IPS-18a (cell line): ENCODE results near the gene AMOT.

Source experiments
- H3K27ac ChIP-seq: one replicate; pipeline ENCODE4 v1.5.1; 2013; ENCODE audit warnings: low read length
- H3K27me3 ChIP-seq: one replicate; pipeline ENCODE4 v1.6.1; 2013; ENCODE audit warnings: mild to moderate bottlenecking, low read length; ENCODE audit not compliant: control insufficient read depth, insufficient read depth
- H3K36me3 ChIP-seq: one replicate; pipeline ENCODE4 v1.6.1; 2013; ENCODE audit warnings: low read depth, low read length; ENCODE audit not compliant: control insufficient read depth
- H3K4me1 ChIP-seq: one replicate; pipeline ENCODE4 v1.6.1; 2013; ENCODE audit warnings: low read depth, low read length; ENCODE audit not compliant: control insufficient read depth
- H3K4me3 ChIP-seq: one replicate; pipeline ENCODE4 v1.5.1; 2013; ENCODE audit warnings: low read length
- H3K9ac ChIP-seq: one replicate; pipeline ENCODE4 v1.6.1; 2013; ENCODE audit warnings: mild to moderate bottlenecking, low read length, moderate library complexity
- H3K9me3 ChIP-seq: one replicate; pipeline ENCODE4 v1.6.1; 2013; ENCODE audit warnings: low read depth, low read length; ENCODE audit not compliant: control insufficient read depth

Gene AMOT

GRCh38 chrX:112789931-112790330 is 50.7 kb downstream of the AMOT start:
- Histone ChIP-seq H3K27ac (no peak overlapping the region), H3K4me3 (no peak overlapping the region), H3K9ac (no peak overlapping the region), H3K36me3 (no peaks in the 10 kb centered on the region), H3K9me3 (no peaks in the 10 kb centered on the region), H3K4me1 (no peaks in the 10 kb centered on the region), H3K27me3 (no peaks in the 10 kb centered on the region)

- H3K27ac ChIP-seq, result no peak overlapping the region
- no peaks in the 10 kb centered on the region for H3K36me3 ChIP-seq
Measured at GRCh38 chrX:112786076-112786475, 54.6 kb downstream of the AMOT start.

GRCh38 chrX:112785344-112785743 is 55.3 kb downstream of the AMOT start:
- H3K9ac ChIP-seq, result no peak overlapping the region
- no peaks in the 10 kb centered on the region for H3K9me3 ChIP-seq
- H3K27me3 ChIP-seq, result no peaks in the 10 kb centered on the region
- H3K27ac ChIP-seq, result no peak overlapping the region
- peaks cover 3% of the 10 kb centered on the region for H3K4me1 ChIP-seq
- no peak overlapping the region for H3K4me3 ChIP-seq
- H3K36me3 ChIP-seq, result no peaks in the 10 kb centered on the region

More at GRCh38 chrX:112786076-112786475, 54.6 kb downstream of the AMOT start:
- Histone ChIP-seq H3K4me3 (no peak overlapping the region), H3K9me3 (no peaks in the 10 kb centered on the region), H3K27me3 (no peaks in the 10 kb centered on the region), H3K4me1 (peaks cover 3% of the 10 kb centered on the region), H3K9ac (no peak overlapping the region)

- no peak overlapping the region for H3K4me3 ChIP-seq
- no peaks in the 10 kb centered on the region for H3K36me3 ChIP-seq
- H3K4me1 ChIP-seq, result peaks cover 3% of the 10 kb centered on the region
- no peak overlapping the region for H3K27ac ChIP-seq
- no peaks in the 10 kb centered on the region for H3K9me3 ChIP-seq
- no peak overlapping the region for H3K9ac ChIP-seq
- no peaks in the 10 kb centered on the region for H3K27me3 ChIP-seq
Measured at GRCh38 chrX:112784692-112785091, 55.9 kb downstream of the AMOT start.

- no peaks in the 10 kb centered on the region for H3K27me3 ChIP-seq
- no peaks in the 10 kb centered on the region for H3K36me3 ChIP-seq
- H3K9me3 ChIP-seq, result no peaks in the 10 kb centered on the region
- no peak overlapping the region for H3K4me3 ChIP-seq
- no peak overlapping the region for H3K27ac ChIP-seq
- no peak overlapping the region for H3K9ac ChIP-seq
- peaks cover 3% of the 10 kb centered on the region for H3K4me1 ChIP-seq
Measured at GRCh38 chrX:112779139-112779538, 61.5 kb downstream of the AMOT start.

GRCh38 chrX:112774651-112775293 is 65.9 kb downstream of the AMOT start:
- Histone ChIP-seq H3K9me3 (no peaks in the 10 kb centered on the region), H3K4me1 (no peaks in the 10 kb centered on the region), H3K4me3 (no peak overlapping the region), H3K27me3 (no peaks in the 10 kb centered on the region), H3K36me3 (no peaks in the 10 kb centered on the region), H3K9ac (no peak overlapping the region), H3K27ac (no peak overlapping the region)

- no peaks in the 10 kb centered on the region for H3K4me1 ChIP-seq
- no peak overlapping the region for H3K27ac ChIP-seq
- H3K36me3 ChIP-seq, result no peaks in the 10 kb centered on the region
- H3K4me3 ChIP-seq, result no peak overlapping the region
- H3K9ac ChIP-seq, result no peak overlapping the region
- no peaks in the 10 kb centered on the region for H3K9me3 ChIP-seq
- no peaks in the 10 kb centered on the region for H3K27me3 ChIP-seq
Measured at GRCh38 chrX:112774142-112774541, 66.5 kb downstream of the AMOT start.

- Histone ChIP-seq H3K27me3 (no peaks in the 10 kb centered on the region), H3K36me3 (no peaks in the 10 kb centered on the region), H3K9me3 (no peaks in the 10 kb centered on the region), H3K4me1 (no peaks in the 10 kb centered on the region), H3K4me3 (no peak overlapping the region), H3K27ac (no peak overlapping the region), H3K9ac (no peak overlapping the region)
Measured at GRCh38 chrX:112769034-112769433, 71.6 kb downstream of the AMOT start.

GRCh38 chrX:112768563-112768962 is 72.1 kb downstream of the AMOT start:
- Histone ChIP-seq H3K9ac (no peak overlapping the region), H3K4me1 (no peaks in the 10 kb centered on the region), H3K27me3 (no peaks in the 10 kb centered on the region), H3K4me3 (no peak overlapping the region), H3K27ac (no peak overlapping the region), H3K9me3 (no peaks in the 10 kb centered on the region), H3K36me3 (no peaks in the 10 kb centered on the region)

GRCh38 chrX:112766774-112767173 is 73.9 kb downstream of the AMOT start:
- H3K9me3 ChIP-seq, result no peaks in the 10 kb centered on the region
- H3K9ac ChIP-seq, result no peak overlapping the region
- H3K4me1 ChIP-seq, result no peaks in the 10 kb centered on the region
- no peaks in the 10 kb centered on the region for H3K36me3 ChIP-seq
- no peaks in the 10 kb centered on the region for H3K27me3 ChIP-seq
- H3K4me3 ChIP-seq, result no peak overlapping the region
- H3K27ac ChIP-seq, result no peak overlapping the region

- Histone ChIP-seq H3K36me3 (no peaks in the 10 kb centered on the region), H3K9me3 (no peaks in the 10 kb centered on the region), H3K9ac (no peak overlapping the region), H3K27ac (no peak overlapping the region), H3K4me3 (no peak overlapping the region), H3K27me3 (no peaks in the 10 kb centered on the region), H3K4me1 (no peaks in the 10 kb centered on the region)
Measured at GRCh38 chrX:112761242-112762207, 79.1 kb downstream of the AMOT start.
